ENCODE results near the gene CPM. TPM values are rescaled to one million over a fixed set of nuclear protein-coding genes. Genes with fewer than 3 reads are reported as not detected.

Gene CPM
- total and polyA plus RNA-seq, 10 of the 15 experiments (the other 5 are each of a cell fraction or from before 2014, with no cell fraction given), result 0.06 to 1.7 (median 0.41) TPM

DNA sequence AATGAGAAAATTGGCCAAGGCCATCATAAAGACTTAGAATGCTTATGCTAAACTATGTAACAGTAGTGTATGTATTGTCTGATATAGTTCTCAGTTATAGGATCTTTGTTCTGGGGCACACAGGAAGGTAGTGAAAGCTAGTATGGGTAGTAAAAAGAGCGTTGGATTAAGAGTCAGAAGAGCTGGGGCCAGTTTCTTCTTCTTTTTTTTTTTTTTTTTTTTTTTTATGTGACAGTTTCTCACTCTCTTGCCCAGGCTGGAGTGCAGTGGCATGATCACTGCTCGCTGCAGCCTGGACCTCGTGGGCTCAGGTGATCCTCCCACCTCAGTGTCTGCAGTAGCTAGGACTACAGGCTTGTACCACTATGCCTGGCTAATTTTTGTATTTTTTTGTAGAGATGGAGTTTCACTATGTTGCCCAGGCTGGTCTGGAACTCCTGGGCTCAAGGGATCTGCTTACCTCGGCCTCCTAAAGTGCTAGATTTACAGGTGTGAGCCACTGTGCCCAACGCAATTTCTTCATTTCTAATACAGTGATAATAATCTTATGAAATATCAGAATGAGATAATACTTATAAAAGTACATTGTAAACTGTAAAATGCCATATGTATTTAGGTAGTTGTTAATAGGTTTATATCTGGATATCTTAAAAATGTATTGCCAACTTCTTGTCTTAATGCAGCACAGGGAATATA lies 117.6 kb downstream of the CPM start:
- H3K4me1 ChIP-seq (ENCODE audit: control insufficient read depth, insufficient read depth, low read length), result no peaks in the 10 kb centered on the region; the same call in 1 of the 2 replicates
- H4K20me1 ChIP-seq (ENCODE audit: control insufficient read depth, insufficient read depth), result no peaks in the 10 kb centered on the region; the same call in 1 of the 2 replicates
- BruUV-seq (replicated peaks), result no TSS peak
- intact Hi-C loops (cut with micrococcal nuclease; ENCODE audit: unreplicated experiment), result no loop called here
- DNase-seq (ENCODE audit: low read depth, low spot score) (no peak), ATAC-seq (peak; percentile 35), FAIRE-seq (no peak)
- no peak overlapping the region for H3K9ac ChIP-seq (ENCODE audit: control insufficient read depth, insufficient read depth, low read length)
- ChIA-PET CTCF (interaction anchor here (1.2 to 12.4 kb wide), 3 partner anchors 16 to 92 kb away, joined by 3 to 156 read pairs (median 3); no protein-coding TSS in a partner anchor), RAD21 (ENCODE audit: unreplicated experiment) (interaction anchor here (0.6 to 2.1 kb wide), 2 partner anchors 20 to 456 kb away, joined by 3 to 4 read pairs; no protein-coding TSS in a partner anchor), POLR2A (interaction anchor here (0.5 to 0.8 kb wide), 3 partner anchors 9 to 339 kb away, joined by 3 to 5 read pairs (median 4); no protein-coding TSS in a partner anchor), SMC1A (ENCODE audit: uncharacterized antibody, unreplicated experiment) (interaction anchor here (0.8 to 5.0 kb wide), 7 partner anchors 15 to 456 kb away, joined by 3 to 22 read pairs (median 3); partner anchors contain the start of gene SLC35E3)
- peaks cover 2 to 51% of the 10 kb centered on the region in 2 experiments for H3K36me3 ChIP-seq (ENCODE audit: control insufficient read depth in 2 of 2, insufficient read depth in 2 of 2, low read length in 1 of 2)
- no peak overlapping the region for H3K27ac ChIP-seq (ENCODE audit: control insufficient read depth, insufficient read depth)
- TF ChIP-seq TCF7 (IDR thresholded peaks at IDR 0.05; ENCODE audit: borderline replicate concordance) (no peak), POLR2AphosphoS2 (IDR thresholded peaks at IDR 0.05; ENCODE audit: low read depth, low read length) (0 out of 2 replicates have a peak, but pooled peaks have one; percentile 36), ZNF24 (IDR thresholded peaks at IDR 0.05) (no peak), ZZZ3 (IDR thresholded peaks at IDR 0.05; ENCODE audit: control insufficient read depth, insufficient read length, low read depth) (no peak), ZNF592 (IDR thresholded peaks at IDR 0.05) (no peak), HDAC6 (IDR thresholded peaks at IDR 0.05; ENCODE audit: unreplicated experiment) (no peak), JUND (IDR thresholded peaks at IDR 0.05; ENCODE audit: low read depth, low read length) (no peak), POLR2A (IDR thresholded peaks at IDR 0.05; ENCODE audit: low read depth, low read length) (peak; percentile 39; the same call in 1 of the 2 replicates), POLR2AphosphoS5 (IDR thresholded peaks at IDR 0.05; ENCODE audit: low read length) (peak; percentile 65), ATF7 (IDR thresholded peaks at IDR 0.05; ENCODE audit: low read depth) (no peak)
- TF ChIP-seq, protein P1, sequence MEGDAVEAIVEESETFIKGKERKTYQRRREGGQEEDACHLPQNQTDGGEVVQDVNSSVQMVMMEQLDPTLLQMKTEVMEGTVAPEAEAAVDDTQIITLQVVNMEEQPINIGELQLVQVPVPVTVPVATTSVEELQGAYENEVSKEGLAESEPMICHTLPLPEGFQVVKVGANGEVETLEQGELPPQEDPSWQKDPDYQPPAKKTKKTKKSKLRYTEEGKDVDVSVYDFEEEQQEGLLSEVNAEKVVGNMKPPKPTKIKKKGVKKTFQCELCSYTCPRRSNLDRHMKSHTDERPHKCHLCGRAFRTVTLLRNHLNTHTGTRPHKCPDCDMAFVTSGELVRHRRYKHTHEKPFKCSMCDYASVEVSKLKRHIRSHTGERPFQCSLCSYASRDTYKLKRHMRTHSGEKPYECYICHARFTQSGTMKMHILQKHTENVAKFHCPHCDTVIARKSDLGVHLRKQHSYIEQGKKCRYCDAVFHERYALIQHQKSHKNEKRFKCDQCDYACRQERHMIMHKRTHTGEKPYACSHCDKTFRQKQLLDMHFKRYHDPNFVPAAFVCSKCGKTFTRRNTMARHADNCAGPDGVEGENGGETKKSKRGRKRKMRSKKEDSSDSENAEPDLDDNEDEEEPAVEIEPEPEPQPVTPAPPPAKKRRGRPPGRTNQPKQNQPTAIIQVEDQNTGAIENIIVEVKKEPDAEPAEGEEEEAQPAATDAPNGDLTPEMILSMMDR (IDR thresholded peaks at IDR 0.05 in 2 of 3, conservative IDR thresholded peaks at IDR 0.05 in 1 of 3; ENCODE audit: control insufficient read depth in 2 of 3, extremely low read depth in 1 of 3, insufficient read depth in 1 of 3, low read depth in 3 of 3, low read length in 3 of 3), result no peak
- no peaks in the 10 kb centered on the region for H3K27me3 ChIP-seq (replicated peaks in 1 of 2; ENCODE audit: control insufficient read depth in 2 of 2, insufficient read depth in 2 of 2, low read length in 1 of 2)
- WGBS (ENCODE audit: insufficient coverage, insufficient replicate concordance, low lambda C conversion rate, missing lambda C conversion rate), result 97% methylated on average over 5 of the region's 5 CpGs
- no peak overlapping the region; the same call in none of the 2 replicates for H3K4me2 ChIP-seq (ENCODE audit: control insufficient read depth, insufficient read depth)
- H3K4me3 ChIP-seq, result peak overlapping the region; percentile 70
- H3K79me2 ChIP-seq (ENCODE audit: control insufficient read depth, insufficient read depth, low read length), result peaks cover 79% of the 10 kb centered on the region
- no peak overlapping the region for H2AFZ ChIP-seq (ENCODE audit: control insufficient read depth, low read depth, low read length)
- H3K9me3 ChIP-seq (replicated peaks; ENCODE audit: control insufficient read depth, insufficient read depth, low read length), result no peaks in the 10 kb centered on the region
- in situ Hi-C loops (cut with MboI), result no loop called here

Data from GM12878 (cell line).